MM.1S (cell line): ENCODE results near the gene PSMD6.

Source experiments
- EZH2phosphoT487 ChIP-seq: fragments of 300-600 bp; sonication (generic); IDR thresholded peaks from 2 replicates; pipeline ENCODE4 v1.6.1; 2018; ENCODE audit warnings: antibody characterized with exemption, low read length
- TF ChIP-seq, protein P1 (sequence below): fragments of 300-600 bp; sonication (generic); IDR thresholded peaks from 2 replicates; pipeline ENCODE4 v1.5.1; 2016; ENCODE audit warnings: antibody characterized with exemption, low read length, mixed read lengths

DNA sequence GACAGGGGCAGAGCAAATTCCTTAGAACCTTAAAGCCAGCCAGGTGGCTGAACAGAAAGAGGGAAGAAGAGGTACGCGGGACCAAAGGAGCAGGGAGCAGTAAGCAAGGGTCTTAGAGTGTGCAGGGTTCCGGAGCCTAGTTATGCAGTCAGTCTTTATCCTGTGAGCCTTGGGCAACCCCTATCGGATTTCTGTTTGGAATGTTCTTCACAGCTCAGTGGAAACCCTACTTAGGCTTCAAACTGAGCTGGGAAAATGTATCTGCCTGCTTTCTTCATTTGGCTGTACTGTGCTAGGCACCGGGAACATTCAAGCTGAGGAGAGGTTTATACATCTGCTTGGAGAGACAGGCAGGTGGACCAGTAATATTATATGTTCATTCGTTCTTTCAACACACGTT, 37.1 kb downstream of the PSMD6 start:
- TF ChIP-seq, protein P1, sequence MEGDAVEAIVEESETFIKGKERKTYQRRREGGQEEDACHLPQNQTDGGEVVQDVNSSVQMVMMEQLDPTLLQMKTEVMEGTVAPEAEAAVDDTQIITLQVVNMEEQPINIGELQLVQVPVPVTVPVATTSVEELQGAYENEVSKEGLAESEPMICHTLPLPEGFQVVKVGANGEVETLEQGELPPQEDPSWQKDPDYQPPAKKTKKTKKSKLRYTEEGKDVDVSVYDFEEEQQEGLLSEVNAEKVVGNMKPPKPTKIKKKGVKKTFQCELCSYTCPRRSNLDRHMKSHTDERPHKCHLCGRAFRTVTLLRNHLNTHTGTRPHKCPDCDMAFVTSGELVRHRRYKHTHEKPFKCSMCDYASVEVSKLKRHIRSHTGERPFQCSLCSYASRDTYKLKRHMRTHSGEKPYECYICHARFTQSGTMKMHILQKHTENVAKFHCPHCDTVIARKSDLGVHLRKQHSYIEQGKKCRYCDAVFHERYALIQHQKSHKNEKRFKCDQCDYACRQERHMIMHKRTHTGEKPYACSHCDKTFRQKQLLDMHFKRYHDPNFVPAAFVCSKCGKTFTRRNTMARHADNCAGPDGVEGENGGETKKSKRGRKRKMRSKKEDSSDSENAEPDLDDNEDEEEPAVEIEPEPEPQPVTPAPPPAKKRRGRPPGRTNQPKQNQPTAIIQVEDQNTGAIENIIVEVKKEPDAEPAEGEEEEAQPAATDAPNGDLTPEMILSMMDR = no peak
- TF ChIP-seq EZH2phosphoT487 = no peak
